ENCODE data around the gene TMEM35A. TPM values are rescaled to one million over a fixed set of nuclear protein-coding genes. Genes with fewer than 3 reads are reported as not detected.

TMEM35A gene
- polyA plus RNA-seq, 1 of the 3 experiments (the other 2 are of a cell fraction), result 5.6 TPM

- CTCF ChIA-PET, result no interaction called here
- peak within 1 kb of the TSS; percentile 59 for H2AFZ ChIP-seq (ENCODE audit: low read depth)
- H3F3A ChIP-seq (replicated peaks; ENCODE audit: insufficient read depth), result peaks cover 6% of the 10 kb centered on the region
- no peaks in the 10 kb centered on the region for H3K9me3 ChIP-seq
- no peaks in the 10 kb centered on the region for H4K20me1 ChIP-seq (ENCODE audit: insufficient read depth)
- peaks cover 0 to 3% of the 10 kb centered on the region in 2 experiments; a peak in 1 of 4 replicates for H3K4me1 ChIP-seq (ENCODE audit: control insufficient read depth in 1 of 2, insufficient read depth in 2 of 2, low read depth in 1 of 2, low read length in 1 of 2)
- H3K27me3 ChIP-seq (ENCODE audit: insufficient read depth), result no peaks in the 10 kb centered on the region; the same call in 1 of the 2 replicates
- H3K36me3 ChIP-seq (replicated peaks in 1 of 2; ENCODE audit: control insufficient read depth in 1 of 2, insufficient read depth in 2 of 2, low read length in 1 of 2), result no peaks in the 10 kb centered on the region
- POLR2A ChIA-PET, result no interaction called here
- peaks cover 16% of the 10 kb centered on the region; the same call in 1 of the 2 replicates for H3K79me2 ChIP-seq (ENCODE audit: insufficient read depth)
- peak; percentile 74 for DNase-seq
- TF ChIP-seq GATA2 (CRISPR knock-in tag; IDR thresholded peaks at IDR 0.05), result no peak
- no peak for TF ChIP-seq IRF3 (IDR thresholded peaks at IDR 0.05; ENCODE audit: low read depth, low read length)
- peak; percentile 78 for TF ChIP-seq MAX (IDR thresholded peaks at IDR 0.05; ENCODE audit: low read depth)
- TF ChIP-seq NRF1 (IDR thresholded peaks at IDR 0.05; ENCODE audit: low read depth, low read length), result peak; percentile 69
- TF ChIP-seq REST (IDR thresholded peaks at IDR 0.05; ENCODE audit: low read depth, low read length), result no peak
- peak; percentile 56 for TF ChIP-seq MXI1 (IDR thresholded peaks at IDR 0.05; ENCODE audit: low read depth, low read length)
- no peak for TF ChIP-seq USF1 (IDR thresholded peaks at IDR 0.05; ENCODE audit: borderline replicate concordance, low read depth)
- TF ChIP-seq NFIC (IDR thresholded peaks at IDR 0.05; ENCODE audit: borderline replicate concordance), result no peak
- no peak for TF ChIP-seq EP300 (IDR thresholded peaks at IDR 0.05; ENCODE audit: borderline replicate concordance in 1 of 2, low read depth in 1 of 2, low read length in 1 of 2)
- TF ChIP-seq POLR2AphosphoS5 (IDR thresholded peaks at IDR 0.05; ENCODE audit: low read depth, low read length), result no peak
- TF ChIP-seq CHD2 (IDR thresholded peaks at IDR 0.05; ENCODE audit: low read length, partially characterized antibody), result no peak
- no peak for TF ChIP-seq MEF2A (IDR thresholded peaks at IDR 0.05; ENCODE audit: borderline replicate concordance, low read depth)
- TF ChIP-seq YY1 (IDR thresholded peaks at IDR 0.05; ENCODE audit: low read depth), result no peak
- TF ChIP-seq RXRA (IDR thresholded peaks at IDR 0.05; ENCODE audit: borderline replicate concordance, low read depth), result no peak
- TF ChIP-seq RCOR1 (IDR thresholded peaks at IDR 0.05; ENCODE audit: low read length), result no peak
- TF ChIP-seq SMC3 (IDR thresholded peaks at IDR 0.05; ENCODE audit: low read depth, low read length), result no peak
- no peak for TF ChIP-seq TCF12 (IDR thresholded peaks at IDR 0.05)
- TF ChIP-seq SIN3A (IDR thresholded peaks at IDR 0.05; ENCODE audit: borderline replicate concordance, low read depth, low read length), result no peak
- TF ChIP-seq FOXJ3 (CRISPR knock-in tag; IDR thresholded peaks at IDR 0.05), result no peak
- TF ChIP-seq ELF1 (IDR thresholded peaks at IDR 0.05), result peak; percentile 83
- TF ChIP-seq FOSL2 (IDR thresholded peaks at IDR 0.05; ENCODE audit: borderline replicate concordance, low read depth), result no peak
- TF ChIP-seq RAD21 (IDR thresholded peaks at IDR 0.05; ENCODE audit: low read length), result no peak
- no peak for TF ChIP-seq ZBTB33 (IDR thresholded peaks at IDR 0.05; ENCODE audit: borderline replicate concordance, low read depth)
- no peak for TF ChIP-seq CTCF (IDR thresholded peaks at IDR 0.05)
- TF ChIP-seq JUND (IDR thresholded peaks at IDR 0.05), result no peak
- H3K9ac ChIP-seq, result peak within 1 kb of the TSS; percentile 72
- H3K4me2 ChIP-seq, result peak within 1 kb of the TSS; percentile 70
- H3K4me3 ChIP-seq (ENCODE audit: low read depth in 2 of 2, low read length in 1 of 2), result peak within 1 kb of the TSS; percentile 49 to 58
- H3K27ac ChIP-seq (ENCODE audit: low read depth in 2 of 2, low read length in 1 of 2), result peak within 1 kb of the TSS; percentile 56 to 64
- H3K9me2 ChIP-seq, result no peaks in the 10 kb centered on the region
- 5% methylated on average over 42 of the region's 43 CpGs for WGBS (ENCODE audit: low lambda C conversion rate)
Observed at GRCh38 chrX:101051549-101052302, 27.0 kb upstream of the TMEM35A start, which contains the start of gene TRMT2B. Gene TRMT2B, minus strand, starts transcription at chrX:101052111. Its CDS starts 9,822 bp downstream, at chrX:101042289.

All from SK-N-SH (cell line).